Measurements from ENCODE around the gene BUB3.
"Not testable (repeated sequence)": the region's sequence is repeated elsewhere in the genome, so short reads cannot be mapped to it uniquely, and the experiment has no call there.

BUB3 gene

GRCh38 chr10:123150986-123151736 is 3.0 kb upstream of the BUB3 start:
- no peak for DNase-seq (ENCODE audit: low read depth)
- peak overlapping the region; percentile 27 for H3K4me3 ChIP-seq (ENCODE audit: low read depth, low read length)

GRCh38 chr10:123151737-123152135 is 2.5 kb upstream of the BUB3 start:
- no peak overlapping the region for H3K4me3 ChIP-seq (ENCODE audit: low read depth, low read length)

GRCh38 chr10:123153486-123154091 is 613 bp upstream of the BUB3 start:
- DNase-seq (ENCODE audit: low read depth) = no peak
- H3K4me3 ChIP-seq (ENCODE audit: low read depth, low read length) = no peak overlapping the region

More at GRCh38 chr10:123151737-123152135, 2.5 kb upstream of the BUB3 start:
- no peak for DNase-seq (ENCODE audit: low read depth)

GRCh38 chr10:123154711-123155505 is 706 bp downstream of the BUB3 start:
- peak overlapping the region; percentile 98 for H3K4me3 ChIP-seq (ENCODE audit: low read depth, low read length)
- DNase-seq (ENCODE audit: low read depth) = no peak

GRCh38 chr10:123156078-123156477 is 1.9 kb downstream of the BUB3 start:
- H3K4me3 ChIP-seq (ENCODE audit: low read depth, low read length) = no peak overlapping the region
- DNase-seq (ENCODE audit: low read depth) = no peak

- no peak overlapping the region for H3K4me3 ChIP-seq (ENCODE audit: low read depth, low read length)
Observed at GRCh38 chr10:123157210-123157609, 3.0 kb downstream of the BUB3 start.

GRCh38 chr10:123158682-123159081 is 4.5 kb downstream of the BUB3 start:
- H3K4me3 ChIP-seq (ENCODE audit: low read depth, low read length) = no peak overlapping the region
- no peak for DNase-seq (ENCODE audit: low read depth)

More at GRCh38 chr10:123157210-123157609, 3.0 kb downstream of the BUB3 start:
- DNase-seq (ENCODE audit: low read depth) = no peak

- DNase-seq (ENCODE audit: low read depth) = no peak
- H3K4me3 ChIP-seq (ENCODE audit: low read depth, low read length) = no peak overlapping the region
Observed at GRCh38 chr10:123160311-123160980, 6.2 kb downstream of the BUB3 start.

GRCh38 chr10:123164319-123164718 is 10.1 kb downstream of the BUB3 start:
- no peak for DNase-seq (ENCODE audit: low read depth)

GRCh38 chr10:123165445-123166072 is 11.4 kb downstream of the BUB3 start:
- DNase-seq (ENCODE audit: low read depth) = no peak
- H3K4me3 ChIP-seq (ENCODE audit: low read depth, low read length) = no peak overlapping the region

More at GRCh38 chr10:123164319-123164718, 10.1 kb downstream of the BUB3 start:
- no peak overlapping the region for H3K4me3 ChIP-seq (ENCODE audit: low read depth, low read length)

GRCh38 chr10:123166618-123167017 is 12.4 kb downstream of the BUB3 start:
- H3K4me3 ChIP-seq (ENCODE audit: low read depth, low read length) = no peak overlapping the region
- no peak for DNase-seq (ENCODE audit: low read depth)

GRCh38 chr10:123170961-123171360 is 16.8 kb downstream of the BUB3 start:
- H3K4me3 ChIP-seq (ENCODE audit: low read depth, low read length) = no peak overlapping the region
- no peak for DNase-seq (ENCODE audit: low read depth)

GRCh38 chr10:123171616-123172015 is 17.4 kb downstream of the BUB3 start:
- not testable (repeated sequence) for H3K4me3 ChIP-seq (ENCODE audit: low read depth, low read length); DNase-seq (ENCODE audit: low read depth)

- DNase-seq (ENCODE audit: low read depth) = no peak
- no peak overlapping the region for H3K4me3 ChIP-seq (ENCODE audit: low read depth, low read length)
Observed at GRCh38 chr10:123175389-123176387, 21.5 kb downstream of the BUB3 start.

- H3K4me3 ChIP-seq (ENCODE audit: low read depth, low read length); DNase-seq (ENCODE audit: low read depth): not testable (repeated sequence)
Observed at GRCh38 chr10:123178390-123178789, 24.2 kb downstream of the BUB3 start.

GRCh38 chr10:123180101-123181090 is 26.2 kb downstream of the BUB3 start:
- DNase-seq (ENCODE audit: low read depth) = no peak
- H3K4me3 ChIP-seq (ENCODE audit: low read depth, low read length) = no peak overlapping the region

- H3K4me3 ChIP-seq (ENCODE audit: low read depth, low read length) = no peak overlapping the region
- no peak for DNase-seq (ENCODE audit: low read depth)
Observed at GRCh38 chr10:123183724-123184123, 29.5 kb downstream of the BUB3 start.

Data from skeletal muscle cell (primary cell).